ENCODE data around the gene RAPGEF6. TPM values are rescaled to one million over a fixed set of nuclear protein-coding genes. Genes with fewer than 3 reads are reported as not detected.

RAPGEF6 gene
- total and polyA plus RNA-seq, 2 of the 4 experiments (the other 2 are of a cell fraction) = 5.8 to 18.8 TPM

- intact Hi-C loops (cut with micrococcal nuclease) = no loop called here
- no peak overlapping the region for H2AK9ac ChIP-seq (replicated peaks; ENCODE audit: low read depth, low read length, poor library complexity)
- H4K20me1 ChIP-seq (ENCODE audit: insufficient read depth, low read length) = peaks cover 10% of the 10 kb centered on the region; the same call in 1 of the 2 replicates
- peaks cover 27 to 65% of the 10 kb centered on the region in 2 experiments for H3K79me1 ChIP-seq (ENCODE audit: low read depth in 1 of 2, low read length in 2 of 2)
- H3K23ac ChIP-seq (ENCODE audit: low read depth, low read length) = no peak overlapping the region
- WGBS, 2 experiments (ENCODE audit: extremely low coverage in 2 of 2, insufficient read length in 1 of 2) = no CpG with 5 or more reads among the region's 8 CpGs
- H3K9me3 ChIP-seq (ENCODE audit: control insufficient read depth, insufficient read depth, low read length) = no peaks in the 10 kb centered on the region
- H3K9ac ChIP-seq (ENCODE audit: low read depth, low read length) = no peak overlapping the region
- in situ Hi-C loops (cut with MboI; ENCODE audit: low sequenced_read_pairs) = no loop called here
- dilution Hi-C loops (cut with HindIII; ENCODE audit: low sequenced_read_pairs, unreplicated experiment) = no loop called here
- ChIA-PET POLR2A (ENCODE audit: unreplicated experiment) (no interaction called here), CTCF (no interaction called here)
- no peak for DNase-seq
- no peak overlapping the region for H3K14ac ChIP-seq (replicated peaks; ENCODE audit: low read depth, low read length)
- H3K4me3 ChIP-seq (ENCODE audit: insufficient read depth, low read depth, low read length) = no peak overlapping the region
- H3K27me3 ChIP-seq (ENCODE audit: control insufficient read depth, insufficient read depth, low read length) = no peaks in the 10 kb centered on the region
- no peak overlapping the region for H4K5ac ChIP-seq (ENCODE audit: low read depth, low read length)
- peaks cover 7% of the 10 kb centered on the region for H3K4me1 ChIP-seq (ENCODE audit: control insufficient read depth, insufficient read depth, low read length)
- H3K56ac ChIP-seq (ENCODE audit: extremely low read depth, insufficient read depth, low read length) = no peak overlapping the region
- no TSS peak for BruUV-seq (replicated peaks)
- H3K36me3 ChIP-seq (ENCODE audit: control insufficient read depth, insufficient read depth, low read length) = no peaks in the 10 kb centered on the region; the same call in 1 of the 2 replicates
- no peak overlapping the region for H3K4ac ChIP-seq (ENCODE audit: low read depth, low read length)
- H2BK5ac ChIP-seq (ENCODE audit: low read depth, low read length, poor library complexity, severe bottlenecking) = no peak overlapping the region
- TF ChIP-seq MAFK (IDR thresholded peaks at IDR 0.05; ENCODE audit: low read depth, low read length) (no peak), POLR2A (IDR thresholded peaks at IDR 0.05; ENCODE audit: low read depth, low read length) (no peak), CHD1 (IDR thresholded peaks at IDR 0.05; ENCODE audit: low read depth, low read length) (no peak), MAZ (IDR thresholded peaks at IDR 0.05; ENCODE audit: borderline replicate concordance, low read depth, low read length) (no peak), CEBPB (IDR thresholded peaks at IDR 0.05; ENCODE audit: low read depth, low read length) (no peak), ELK1 (IDR thresholded peaks at IDR 0.05; ENCODE audit: borderline replicate concordance, low read depth, low read length) (no peak), MXI1 (IDR thresholded peaks at IDR 0.05; ENCODE audit: borderline replicate concordance, low read depth, low read length) (no peak), NFE2L2 (IDR thresholded peaks at IDR 0.05; ENCODE audit: low read depth, low read length) (no peak), FOS (IDR thresholded peaks at IDR 0.05; ENCODE audit: low read depth, low read length) (no peak), SMC3 (IDR thresholded peaks at IDR 0.05; ENCODE audit: low read depth, low read length) (no peak), BHLHE40 (IDR thresholded peaks at IDR 0.05; ENCODE audit: low read depth, low read length) (no peak), RFX5 (IDR thresholded peaks at IDR 0.05; ENCODE audit: low read depth, low read length) (no peak), USF2 (IDR thresholded peaks at IDR 0.05; ENCODE audit: low read depth, low read length) (no peak), CTCF (conservative IDR thresholded peaks at IDR 0.05; ENCODE audit: low read depth, low read length) (no peak), RCOR1 (IDR thresholded peaks at IDR 0.05; ENCODE audit: insufficient replicate concordance, low read length) (no peak), RAD21 (IDR thresholded peaks at IDR 0.05; ENCODE audit: low read length) (no peak)
- H3K18ac ChIP-seq (ENCODE audit: low read depth, low read length) = no peak overlapping the region
- H2AFZ ChIP-seq (replicated peaks; ENCODE audit: low read length, poor library complexity) = no peak overlapping the region
- H2BK15ac ChIP-seq (ENCODE audit: low read depth, low read length) = no peak overlapping the region
- no peak overlapping the region for H2BK20ac ChIP-seq (ENCODE audit: low read depth, low read length)
- no peak overlapping the region for H2BK120ac ChIP-seq (ENCODE audit: low read depth, low read length)
- H4K8ac ChIP-seq (ENCODE audit: low read depth in 2 of 2, low read length in 2 of 2) = no peak overlapping the region
- H4K91ac ChIP-seq (ENCODE audit: insufficient read depth, low read depth, low read length) = no peak overlapping the region
- no peak for ATAC-seq (ENCODE audit: low read depth)
- peaks cover 6% of the 10 kb centered on the region for H3K9me1 ChIP-seq (ENCODE audit: insufficient read depth, low read length)
- no peak overlapping the region for H2AK5ac ChIP-seq (ENCODE audit: low read depth, low read length)
- H3K27ac ChIP-seq (ENCODE audit: insufficient read depth, low read length) = no peak overlapping the region
- no peak overlapping the region for H3K4me2 ChIP-seq (ENCODE audit: low read depth, low read length)
Measured at GRCh38 chr5:131619102-131619501, 15.9 kb downstream of the RAPGEF6 start.

Measured in IMR-90 (cell line).